Panc1 (cell line): ENCODE data around the gene COPB2.

Source experiments
- CTCF ChIP-seq: fragments of 450-650 bp; IDR thresholded peaks from 2 replicates; pipeline ENCODE4 v1.5.1; 2017; ENCODE audit warnings: mild to moderate bottlenecking
- POLR2AphosphoS5 ChIP-seq: IDR thresholded peaks from 2 replicates; pipeline ENCODE4 v1.6.1; 2012; ENCODE audit warnings: mild to moderate bottlenecking, low read depth, low read length, moderate library complexity
- REST ChIP-seq, 2 experiments: IDR thresholded peaks; 2 replicates each; pipeline ENCODE4 v1.6.1; 2011 to 2012; ENCODE audit warnings: low read depth in 2 of 2, control low read depth in 1 of 2, low read length in 1 of 2, mild to moderate bottlenecking in 1 of 2, moderate library complexity in 1 of 2; ENCODE audit not compliant: insufficient read depth in 1 of 2

GRCh38 chr3:139416275-139416674 is 26.8 kb upstream of the COPB2 start:
- TF ChIP-seq POLR2AphosphoS5 (no peak), CTCF (no peak), REST (IDR thresholded peaks at IDR 0.05; ENCODE audit: insufficient read depth in 1 of 2, low read depth in 2 of 2, low read length in 1 of 2) (no peak)
